Caco-2 (cell line): ENCODE results near the gene DDIAS. TPM values are rescaled to one million over a fixed set of nuclear protein-coding genes. Genes with fewer than 3 reads are reported as not detected.
"Not testable (repeated sequence)": the region's sequence is repeated elsewhere in the genome, so short reads cannot be mapped to it uniquely, and the experiment has no call there.

Source experiments
- BruUV-seq: library from RNA; stranded (reverse); fragments of 400-500 nt; replicated peaks from 2 replicates; lab custom pipeline; 2021; lab: Mats Ljungman, UMichigan
- CTCF ChIA-PET: fragments of 300-600 bp; sonication (Branson Sonifier 250); formaldehyde crosslinking; loops from one replicate; lab custom pipeline; 2022; ENCODE audit warnings: antibody characterized with exemption; lab: Charles Lee
- POLR2A ChIA-PET: fragments of 300-600 bp; sonication (Branson Sonifier 250); formaldehyde crosslinking; loops from one replicate; lab custom pipeline; 2022; ENCODE audit warnings: antibody characterized with exemption; lab: Charles Lee
- DNase-seq, 2 experiments: peaks; one replicate each; pipeline versions ENCODE4 v3.0.0 to v3.0.0-alpha.2; 2020 to 2022
- H3K27me3 ChIP-seq: replicated peaks from 2 replicates; pipeline ENCODE4 v1.6.0; 2011; ENCODE audit warnings: low read length; ENCODE audit not compliant: control insufficient read depth, insufficient read depth
- H3K36me3 ChIP-seq: 2 replicates; pipeline ENCODE4 v1.5.1; 2011; ENCODE audit warnings: low read length; ENCODE audit not compliant: control insufficient read depth, insufficient read depth
- H3K4me1 ChIP-seq: fragments of 250-450 bp; sonication (Bioruptor Pico); 2 replicates; pipeline ENCODE4 v1.5.1; 2020; ENCODE audit warnings: mild to moderate bottlenecking
- H3K4me3 ChIP-seq: 2 replicates; pipeline ENCODE4 v1.5.1; 2011; ENCODE audit warnings: low read depth, mild to moderate bottlenecking, control low read depth, low read length
- H3K9me3 ChIP-seq: fragments of 250-450 bp; sonication (Bioruptor Pico); 2 replicates; pipeline ENCODE4 v1.5.1; 2020; ENCODE audit warnings: mild to moderate bottlenecking, moderate library complexity
- H3K27ac Mint-ChIP-seq: one replicate; pipeline ENCODE4 v1.8.0; 2022; ENCODE audit warnings: mixed read lengths; ENCODE audit not compliant: unreplicated experiment
- H3K27me3 Mint-ChIP-seq: one replicate; pipeline ENCODE4 v1.8.0; 2022; ENCODE audit warnings: mixed read lengths; ENCODE audit not compliant: insufficient read depth, unreplicated experiment
- H3K36me3 Mint-ChIP-seq: one replicate; pipeline ENCODE4 v1.8.0; 2022; ENCODE audit warnings: mild to moderate bottlenecking, mixed read lengths; ENCODE audit not compliant: insufficient read depth, unreplicated experiment
- H3K4me1 Mint-ChIP-seq: one replicate; pipeline ENCODE4 v1.8.0; 2022; ENCODE audit warnings: low read depth, mixed read lengths; ENCODE audit not compliant: unreplicated experiment
- H3K4me3 Mint-ChIP-seq: one replicate; pipeline ENCODE4 v1.8.0; 2022; ENCODE audit warnings: mild to moderate bottlenecking, moderate library complexity, mixed read lengths; ENCODE audit not compliant: unreplicated experiment
- H3K9me3 Mint-ChIP-seq: one replicate; pipeline ENCODE4 v1.8.0; 2022; ENCODE audit warnings: mixed read lengths; ENCODE audit not compliant: unreplicated experiment
- intact Hi-C: fragments of 100-400 bp; cut with micrococcal nuclease; formaldehyde crosslinking; loops from one replicate; pipeline ENCODE4 v1.10.0; 2022; ENCODE audit not compliant: unreplicated experiment
- total RNA-seq: library from RNA; stranded (reverse); gene quantifications from 2 replicates; pipeline ENCODE4 v1.2.3, GENCODE V29; 2022
- TF ChIP-seq, protein P1 (sequence below), 2 experiments: fragments of 200-600 bp in 1 of 2; IDR thresholded peaks; 1 replicate in 1 of 2; 2 replicates in 1 of 2; pipeline versions ENCODE4 v1.5.1 to v1.8.0; 2011 to 2022; ENCODE audit warnings: antibody characterized with exemption in 1 of 2, control low read depth in 1 of 2, inconsistent platforms in 1 of 2, low read depth in 1 of 2, low read length in 1 of 2, mild to moderate bottlenecking in 1 of 2, moderate library complexity in 1 of 2; ENCODE audit not compliant: insufficient read depth in 1 of 2, severe bottlenecking in 1 of 2, unreplicated experiment in 1 of 2

Gene DDIAS
- total RNA-seq, 1 experiment from 2014 or later: 22.0 TPM

DNA sequence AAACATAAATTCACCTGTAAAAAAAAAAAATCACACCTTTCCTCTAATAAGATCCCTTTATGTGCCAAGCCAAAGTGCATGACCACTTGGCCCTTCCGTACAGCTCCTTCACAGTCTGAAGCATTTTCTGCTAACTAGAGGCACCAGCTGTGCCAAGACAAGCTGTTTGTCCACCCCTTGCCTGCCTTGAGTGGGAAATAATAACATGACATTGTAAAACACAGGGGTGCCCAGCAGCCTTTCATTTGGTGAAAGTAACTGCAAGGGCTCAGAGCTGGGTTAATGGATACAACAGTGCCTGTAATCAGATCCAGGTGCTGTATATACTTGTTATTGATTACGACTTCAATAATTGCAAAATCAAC lies 59.2 kb downstream of the DDIAS start:
- peaks cover 10% of the 10 kb centered on the region for H3K9me3 Mint-ChIP-seq
- no peaks in the 10 kb centered on the region for H3K4me1 Mint-ChIP-seq
- ChIA-PET CTCF (interaction anchor here (0.7 kb wide), 1 partner anchor 34 kb away, joined by 3 read pairs; no protein-coding TSS in a partner anchor), POLR2A (no interaction called here)
- no peaks in the 10 kb centered on the region for H3K36me3 Mint-ChIP-seq
- no peak overlapping the region for H3K27ac Mint-ChIP-seq
- H3K4me3 Mint-ChIP-seq: no peak overlapping the region
- BruUV-seq: no TSS peak
- no peaks in the 10 kb centered on the region for H3K36me3 ChIP-seq
- H3K27me3 Mint-ChIP-seq: no peaks in the 10 kb centered on the region
- H3K27me3 ChIP-seq: no peaks in the 10 kb centered on the region
- intact Hi-C loops: no loop called here
- no peak for DNase-seq
- H3K9me3 ChIP-seq: no peaks in the 10 kb centered on the region
- peaks cover 4% of the 10 kb centered on the region; the same call in 1 of the 2 replicates for H3K4me1 ChIP-seq
- TF ChIP-seq, protein P1, sequence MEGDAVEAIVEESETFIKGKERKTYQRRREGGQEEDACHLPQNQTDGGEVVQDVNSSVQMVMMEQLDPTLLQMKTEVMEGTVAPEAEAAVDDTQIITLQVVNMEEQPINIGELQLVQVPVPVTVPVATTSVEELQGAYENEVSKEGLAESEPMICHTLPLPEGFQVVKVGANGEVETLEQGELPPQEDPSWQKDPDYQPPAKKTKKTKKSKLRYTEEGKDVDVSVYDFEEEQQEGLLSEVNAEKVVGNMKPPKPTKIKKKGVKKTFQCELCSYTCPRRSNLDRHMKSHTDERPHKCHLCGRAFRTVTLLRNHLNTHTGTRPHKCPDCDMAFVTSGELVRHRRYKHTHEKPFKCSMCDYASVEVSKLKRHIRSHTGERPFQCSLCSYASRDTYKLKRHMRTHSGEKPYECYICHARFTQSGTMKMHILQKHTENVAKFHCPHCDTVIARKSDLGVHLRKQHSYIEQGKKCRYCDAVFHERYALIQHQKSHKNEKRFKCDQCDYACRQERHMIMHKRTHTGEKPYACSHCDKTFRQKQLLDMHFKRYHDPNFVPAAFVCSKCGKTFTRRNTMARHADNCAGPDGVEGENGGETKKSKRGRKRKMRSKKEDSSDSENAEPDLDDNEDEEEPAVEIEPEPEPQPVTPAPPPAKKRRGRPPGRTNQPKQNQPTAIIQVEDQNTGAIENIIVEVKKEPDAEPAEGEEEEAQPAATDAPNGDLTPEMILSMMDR (IDR thresholded peaks at IDR 0.05; ENCODE audit: insufficient read depth in 1 of 2, low read depth in 1 of 2, low read length in 1 of 2, severe bottlenecking in 1 of 2, unreplicated experiment in 1 of 2): no peak
- H3K4me3 ChIP-seq: no peak overlapping the region

DNA sequence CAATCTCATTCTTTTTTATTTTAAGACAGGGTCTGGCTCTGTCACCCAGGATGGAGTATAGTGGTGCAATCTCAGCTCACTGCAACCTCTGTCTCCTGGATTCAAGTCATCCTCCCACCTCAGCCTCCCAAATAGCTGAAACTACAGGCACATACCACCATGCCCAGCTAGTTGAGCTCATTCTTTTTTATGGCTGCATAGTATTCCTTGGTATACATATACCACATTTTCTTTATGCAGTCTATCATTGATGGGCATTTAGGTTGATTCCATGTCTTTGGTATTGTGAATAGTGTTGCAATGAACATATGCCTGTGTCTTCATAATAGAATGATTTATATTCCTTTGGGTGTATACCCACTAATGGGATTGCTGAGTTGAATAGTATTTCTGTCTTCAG lies 60.5 kb downstream of the DDIAS start:
- H3K27me3 Mint-ChIP-seq, H3K4me3 Mint-ChIP-seq, H3K27me3 ChIP-seq, H3K4me3 ChIP-seq, DNase-seq, H3K9me3 ChIP-seq, intact Hi-C loops, H3K4me1 ChIP-seq, POLR2A ChIA-PET, H3K27ac Mint-ChIP-seq, H3K36me3 Mint-ChIP-seq, BruUV-seq, H3K4me1 Mint-ChIP-seq, H3K36me3 ChIP-seq, H3K9me3 Mint-ChIP-seq: not testable (repeated sequence)
- CTCF ChIA-PET: interaction anchor here (1.0 kb wide), 1 partner anchor 110 kb away, joined by 4 read pairs; the partner anchor contains the start of gene RAB30

DNA sequence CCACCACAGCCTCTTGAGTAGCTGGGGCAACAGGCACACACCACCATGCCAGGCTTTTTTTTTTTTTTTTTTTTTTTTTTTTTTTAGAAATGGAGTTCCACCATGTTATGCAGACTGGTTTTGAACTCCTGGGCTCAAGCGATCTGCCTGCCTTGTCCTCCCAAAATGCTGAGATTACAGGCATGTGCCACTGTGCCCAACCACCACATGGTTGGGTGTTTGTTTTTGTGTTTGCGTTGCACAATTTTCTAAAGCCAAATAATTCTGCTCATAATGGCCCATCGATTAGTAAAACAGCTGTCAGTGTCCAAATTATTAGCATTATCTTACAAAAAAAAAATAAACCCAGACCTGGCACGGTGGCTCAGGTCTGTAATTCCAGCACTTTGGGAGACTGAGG lies 65.8 kb downstream of the DDIAS start:
- no TSS peak for BruUV-seq
- H3K4me3 ChIP-seq: no peak overlapping the region
- Mint-ChIP-seq H3K9me3 (no peaks in the 10 kb centered on the region), H3K36me3 (no peaks in the 10 kb centered on the region), H3K4me3 (no peak overlapping the region), H3K27ac (no peak overlapping the region), H3K27me3 (no peaks in the 10 kb centered on the region), H3K4me1 (no peaks in the 10 kb centered on the region)
- no peaks in the 10 kb centered on the region for H3K4me1 ChIP-seq
- CTCF ChIA-PET: no interaction called here
- DNase-seq: no peak
- TF ChIP-seq, protein P1 (IDR thresholded peaks at IDR 0.05; ENCODE audit: insufficient read depth in 1 of 2, low read depth in 1 of 2, low read length in 1 of 2, severe bottlenecking in 1 of 2, unreplicated experiment in 1 of 2): no peak
- H3K27me3 ChIP-seq: no peaks in the 10 kb centered on the region
- POLR2A ChIA-PET: no interaction called here
- intact Hi-C loops: no loop called here
- H3K9me3 ChIP-seq: no peaks in the 10 kb centered on the region
- H3K36me3 ChIP-seq: no peaks in the 10 kb centered on the region

DNA sequence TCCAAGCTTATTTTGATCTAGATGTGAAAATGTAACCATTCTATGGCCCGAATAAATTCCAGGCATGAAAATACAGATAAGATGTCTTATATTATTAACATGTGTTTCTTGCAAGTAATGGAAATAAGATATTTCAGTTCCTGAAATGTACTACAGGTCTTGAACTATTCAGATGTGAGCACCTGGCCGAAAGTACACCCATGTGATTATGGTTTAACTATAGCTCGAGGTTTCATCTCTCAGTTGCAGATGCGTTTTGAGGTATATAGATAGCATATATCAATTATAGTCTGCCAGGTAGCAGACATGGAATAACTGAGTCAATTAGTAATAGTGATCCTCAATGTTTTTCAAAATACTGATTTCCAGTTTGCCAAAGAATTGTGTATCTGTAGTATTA lies 68.3 kb downstream of the DDIAS start:
- Mint-ChIP-seq H3K27me3 (no peaks in the 10 kb centered on the region), H3K36me3 (no peaks in the 10 kb centered on the region), H3K4me1 (no peaks in the 10 kb centered on the region), H3K27ac (no peak overlapping the region), H3K9me3 (no peaks in the 10 kb centered on the region), H3K4me3 (no peak overlapping the region)
- intact Hi-C loops: no loop called here
- no peaks in the 10 kb centered on the region for H3K36me3 ChIP-seq
- no peak for DNase-seq
- CTCF ChIA-PET: no interaction called here
- no peaks in the 10 kb centered on the region for H3K4me1 ChIP-seq
- no peaks in the 10 kb centered on the region for H3K27me3 ChIP-seq
- no TSS peak for BruUV-seq
- TF ChIP-seq, protein P1 (IDR thresholded peaks at IDR 0.05; ENCODE audit: insufficient read depth in 1 of 2, low read depth in 1 of 2, low read length in 1 of 2, severe bottlenecking in 1 of 2, unreplicated experiment in 1 of 2): no peak
- H3K9me3 ChIP-seq: no peaks in the 10 kb centered on the region
- POLR2A ChIA-PET: no interaction called here
- H3K4me3 ChIP-seq: no peak overlapping the region

DNA sequence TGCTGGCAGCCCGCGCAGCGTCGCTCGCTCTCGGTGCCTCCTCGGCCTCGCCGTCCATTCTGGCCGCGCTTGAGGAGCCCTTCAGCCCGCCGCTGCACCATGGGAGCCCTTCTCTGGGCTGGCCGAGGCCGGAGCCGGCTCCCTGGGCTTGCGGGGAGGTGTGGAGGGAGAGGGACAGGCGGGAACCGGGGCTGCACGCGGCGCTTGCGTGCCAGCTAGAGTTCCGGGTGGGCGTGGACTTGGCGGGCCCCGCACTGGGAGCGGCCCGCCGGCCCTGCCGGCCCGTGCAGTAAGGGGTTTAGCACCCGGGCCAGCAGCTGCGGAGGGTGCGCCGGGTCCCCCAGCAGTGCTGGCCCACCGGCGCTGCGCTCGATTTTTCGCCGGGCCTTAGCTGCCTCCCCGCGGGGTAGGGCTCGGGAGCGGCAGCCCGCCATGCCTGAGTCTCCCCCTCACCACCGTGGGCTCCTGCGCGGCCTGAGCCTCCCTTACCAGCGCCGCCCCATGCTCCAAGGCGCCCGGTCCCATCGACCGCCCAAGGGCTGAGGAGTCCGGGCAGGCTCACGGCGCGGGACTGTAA lies 69.1 kb downstream of the DDIAS start:
- H3K9me3 Mint-ChIP-seq: not testable (repeated sequence)

More for the DNA sequence above, 69.1 kb downstream of the DDIAS start:
- H3K27me3 Mint-ChIP-seq, H3K36me3 Mint-ChIP-seq, H3K27me3 ChIP-seq, POLR2A ChIA-PET, H3K36me3 ChIP-seq, H3K4me3 Mint-ChIP-seq, H3K27ac Mint-ChIP-seq, H3K4me3 ChIP-seq, H3K4me1 Mint-ChIP-seq, intact Hi-C loops, CTCF ChIA-PET, DNase-seq, H3K4me1 ChIP-seq, BruUV-seq, H3K9me3 ChIP-seq: not testable (repeated sequence)
